HCT116 (cell line): ENCODE results near the gene RIMKLA. TPM values are rescaled to one million over a fixed set of nuclear protein-coding genes. Genes with fewer than 3 reads are reported as not detected.

Source experiments
- ATAC-seq: fragments of 200-7000 bp; cut with Tn5 transposase; 2 replicates; pipeline ENCODE4 v1.9.1; 2020; ENCODE audit warnings: mild to moderate bottlenecking, moderate library complexity
- BruUV-seq: library from RNA; stranded (reverse); fragments of 400-500 nt; replicated peaks from 2 replicates; lab custom pipeline; 2021; lab: Mats Ljungman, UMichigan
- CTCF ChIA-PET: fragments of 300-600 bp; sonication (Branson Sonifier 250); formaldehyde crosslinking; loops from one replicate; lab custom pipeline; 2021; ENCODE audit warnings: antibody characterized with exemption; lab: Charles Lee
- POLR2A ChIA-PET: fragments of 300-600, 350-600 bp; sonication (Branson Sonifier 250); formaldehyde crosslinking; loops from one replicate; lab custom pipeline; 2021; ENCODE audit warnings: antibody characterized with exemption; lab: Charles Lee
- RAD21 ChIA-PET, 2 experiments: fragments of 300-600 bp; sonication (Branson Sonifier 250); formaldehyde crosslinking; loops; one replicate each; lab custom pipeline; 2023; ENCODE audit warnings: low total read pairs in 2 of 2; ENCODE audit not compliant: uncharacterized antibody in 2 of 2, unreplicated experiment in 2 of 2, low non-redundant PET in 1 of 2; lab: Charles Lee
- DNase-seq: peaks from one replicate; pipeline ENCODE4 v3.0.0-alpha.2; 2010; ENCODE audit warnings: low read depth, low spot score
- H2AFZ ChIP-seq: fragments of 200-600 bp; shearing (Covaris generic), sonication (generic); 2 replicates; pipeline ENCODE4 v1.6.1; 2017; ENCODE audit warnings: low read depth, mixed run types, mixed read lengths, antibody characterized with exemption, low read length; ENCODE audit not compliant: poor library complexity, severe bottlenecking
- H3K27ac ChIP-seq: 2 replicates; pipeline ENCODE4 v1.5.1; 2012; ENCODE audit warnings: low read depth, low read length
- H3K27me3 ChIP-seq: fragments of 200-600 bp; sonication (generic); 2 replicates; pipeline ENCODE4 v1.6.1; 2016; ENCODE audit warnings: mixed run types, low read length, mixed read lengths; ENCODE audit not compliant: insufficient read depth
- H3K36me3 ChIP-seq, 2 experiments: fragments of 200-500 bp in 1 of 2; fragments of 200-600 bp in 1 of 2; sonication (Bioruptor generic) in 1 of 2; sonication (generic) in 1 of 2; 2 replicates each; pipeline versions ENCODE4 v1.5.1 to v1.6.1; 2014 to 2016; ENCODE audit warnings: low read length in 2 of 2, inconsistent platforms in 1 of 2, mixed read lengths in 1 of 2, mixed run types in 1 of 2; ENCODE audit not compliant: insufficient read depth in 2 of 2, control insufficient read depth in 1 of 2
- H3K4me1 ChIP-seq, 2 experiments: fragments of 200-600 bp in 1 of 2; sonication (generic) in 1 of 2; 2 replicates each; pipeline versions ENCODE4 v1.5.1 to v1.6.1; 2012 to 2017; ENCODE audit warnings: low read length in 2 of 2, inconsistent platforms in 1 of 2, mild to moderate bottlenecking in 1 of 2, mixed read lengths in 1 of 2, mixed run types in 1 of 2, moderate library complexity in 1 of 2; ENCODE audit not compliant: insufficient read depth in 2 of 2, control insufficient read depth in 1 of 2
- H3K4me2 ChIP-seq: fragments of 200-600 bp; sonication (generic); 2 replicates; pipeline ENCODE4 v1.6.1; 2017; ENCODE audit warnings: mixed run types, low read length, mixed read lengths
- H3K4me3 ChIP-seq, 2 experiments: fragments of 200-600 bp in 1 of 2; sonication (generic) in 1 of 2; replicated peaks in 1 of 2; 2 replicates each; pipeline ENCODE4 v1.5.1; 2011 to 2016; ENCODE audit warnings: low read length in 2 of 2, control low read depth in 1 of 2, low read depth in 1 of 2, mild to moderate bottlenecking in 1 of 2, mixed read lengths in 1 of 2, mixed run types in 1 of 2
- H3K79me2 ChIP-seq: fragments of 200-600 bp; sonication (generic); 2 replicates; pipeline ENCODE4 v1.6.1; 2017; ENCODE audit warnings: mild to moderate bottlenecking, mixed run types, low read length, moderate library complexity, mixed read lengths; ENCODE audit not compliant: insufficient read depth
- H3K9ac ChIP-seq: fragments of 200-600 bp; sonication (generic); 2 replicates; pipeline ENCODE4 v1.6.1; 2016; ENCODE audit warnings: low read length, mixed read lengths
- H3K9me2 ChIP-seq: fragments of 200-600 bp; sonication (generic), shearing (Covaris generic); 2 replicates; pipeline ENCODE4 v1.6.1; 2017; ENCODE audit warnings: mixed run types, mild to moderate bottlenecking, moderate library complexity; ENCODE audit not compliant: insufficient read depth
- H3K9me3 ChIP-seq, 2 experiments: fragments of 200-500 bp in 1 of 2; fragments of 200-600 bp in 1 of 2; sonication (Bioruptor generic) in 1 of 2; sonication (generic) in 1 of 2; 2 replicates each; pipeline ENCODE4 v1.6.1; 2014 to 2017; ENCODE audit warnings: low read length in 2 of 2, mixed read lengths in 2 of 2, inconsistent platforms in 1 of 2, low read depth in 1 of 2, mild to moderate bottlenecking in 1 of 2, mixed run types in 1 of 2, moderate library complexity in 1 of 2; ENCODE audit not compliant: control insufficient read depth in 1 of 2, insufficient read depth in 1 of 2
- H4K20me1 ChIP-seq: fragments of 200-600 bp; sonication (generic), shearing (Covaris generic); 2 replicates; pipeline ENCODE4 v1.6.1; 2017; ENCODE audit warnings: mixed run types, mild to moderate bottlenecking, moderate library complexity; ENCODE audit not compliant: insufficient read depth
- CEBPB ChIP-seq: IDR thresholded peaks from 2 replicates; pipeline ENCODE4 v1.6.1; 2012; ENCODE audit warnings: low read depth
- ELF1 ChIP-seq: IDR thresholded peaks from 2 replicates; pipeline ENCODE4 v1.6.1; 2012; ENCODE audit warnings: low read depth, borderline replicate concordance
- EZH2 ChIP-seq: fragments of 200-600 bp; sonication (generic); IDR thresholded peaks from 2 replicates; pipeline ENCODE4 v1.6.1; 2017; ENCODE audit warnings: antibody characterized with exemption, mixed run types
- MAX ChIP-seq: IDR thresholded peaks from 2 replicates; pipeline ENCODE4 v1.6.1; 2012
- POLR2A ChIP-seq: IDR thresholded peaks from 2 replicates; pipeline ENCODE4 v1.7.0; 2011; ENCODE audit warnings: borderline replicate concordance; ENCODE audit not compliant: insufficient read depth, insufficient read length; ENCODE audit errors: extremely low read depth
- SIN3A ChIP-seq: IDR thresholded peaks from 2 replicates; pipeline ENCODE4 v1.6.1; 2012; ENCODE audit warnings: low read depth
- TCF7L2 ChIP-seq: IDR thresholded peaks from 2 replicates; pipeline ENCODE4 v1.7.0; 2011; ENCODE audit warnings: borderline replicate concordance, inconsistent platforms; ENCODE audit not compliant: insufficient read depth, insufficient read length; ENCODE audit errors: extremely low read depth
- YY1 ChIP-seq: IDR thresholded peaks from 2 replicates; pipeline ENCODE4 v1.6.1; 2011; ENCODE audit warnings: low read length, low read depth, moderate library complexity, mild to moderate bottlenecking; ENCODE audit not compliant: insufficient replicate concordance; ENCODE audit errors: extremely low read depth
- ZBTB33 ChIP-seq: IDR thresholded peaks from 2 replicates; pipeline ENCODE4 v1.6.1; 2011; ENCODE audit warnings: mild to moderate bottlenecking, low read length, moderate library complexity; ENCODE audit not compliant: insufficient replicate concordance; ENCODE audit errors: extremely low read depth
- ZNF274 ChIP-seq: fragments of 200-500 bp; sonication (Bioruptor generic); IDR thresholded peaks from 2 replicates; pipeline ENCODE4 v1.6.1; 2014; ENCODE audit warnings: mild to moderate bottlenecking, low read depth, low read length, inconsistent platforms
- intact Hi-C: fragments of 100-400 bp; cut with micrococcal nuclease; formaldehyde crosslinking; loops from 2 replicates; pipeline ENCODE4 v1.10.0; 2022
- total RNA-seq: library from RNA; stranded (reverse); gene quantifications from one replicate; pipeline ENCODE4 v1.2.1, GENCODE V29; 2021; ENCODE audit not compliant: unreplicated experiment
- TF ChIP-seq, protein P1 (sequence below): IDR thresholded peaks from 2 replicates; pipeline ENCODE4 v1.6.1; 2012
- TF ChIP-seq, protein P2 (sequence below): IDR thresholded peaks from 2 replicates; pipeline ENCODE4 v1.6.1; 2012; ENCODE audit warnings: low read depth

RIMKLA gene
- total RNA-seq, 1 experiment from 2014 or later, result 4.9 TPM

GRCh38 chr1:42424201-42424600, 43.6 kb downstream of the RIMKLA start:
- CTCF ChIA-PET, result no interaction called here

More at GRCh38 chr1:42424201-42424600, 43.6 kb downstream of the RIMKLA start:
- TF ChIP-seq TCF7L2 (no peak), ELF1 (no peak), YY1 (no peak), ZBTB33 (no peak), ZNF274 (no peak), CEBPB (no peak), MAX (no peak), EZH2 (no peak), POLR2A (no peak), SIN3A (no peak)
- TF ChIP-seq, protein P1, sequence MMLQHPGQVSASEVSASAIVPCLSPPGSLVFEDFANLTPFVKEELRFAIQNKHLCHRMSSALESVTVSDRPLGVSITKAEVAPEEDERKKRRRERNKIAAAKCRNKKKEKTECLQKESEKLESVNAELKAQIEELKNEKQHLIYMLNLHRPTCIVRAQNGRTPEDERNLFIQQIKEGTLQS, result no peak
- TF ChIP-seq, protein P2, sequence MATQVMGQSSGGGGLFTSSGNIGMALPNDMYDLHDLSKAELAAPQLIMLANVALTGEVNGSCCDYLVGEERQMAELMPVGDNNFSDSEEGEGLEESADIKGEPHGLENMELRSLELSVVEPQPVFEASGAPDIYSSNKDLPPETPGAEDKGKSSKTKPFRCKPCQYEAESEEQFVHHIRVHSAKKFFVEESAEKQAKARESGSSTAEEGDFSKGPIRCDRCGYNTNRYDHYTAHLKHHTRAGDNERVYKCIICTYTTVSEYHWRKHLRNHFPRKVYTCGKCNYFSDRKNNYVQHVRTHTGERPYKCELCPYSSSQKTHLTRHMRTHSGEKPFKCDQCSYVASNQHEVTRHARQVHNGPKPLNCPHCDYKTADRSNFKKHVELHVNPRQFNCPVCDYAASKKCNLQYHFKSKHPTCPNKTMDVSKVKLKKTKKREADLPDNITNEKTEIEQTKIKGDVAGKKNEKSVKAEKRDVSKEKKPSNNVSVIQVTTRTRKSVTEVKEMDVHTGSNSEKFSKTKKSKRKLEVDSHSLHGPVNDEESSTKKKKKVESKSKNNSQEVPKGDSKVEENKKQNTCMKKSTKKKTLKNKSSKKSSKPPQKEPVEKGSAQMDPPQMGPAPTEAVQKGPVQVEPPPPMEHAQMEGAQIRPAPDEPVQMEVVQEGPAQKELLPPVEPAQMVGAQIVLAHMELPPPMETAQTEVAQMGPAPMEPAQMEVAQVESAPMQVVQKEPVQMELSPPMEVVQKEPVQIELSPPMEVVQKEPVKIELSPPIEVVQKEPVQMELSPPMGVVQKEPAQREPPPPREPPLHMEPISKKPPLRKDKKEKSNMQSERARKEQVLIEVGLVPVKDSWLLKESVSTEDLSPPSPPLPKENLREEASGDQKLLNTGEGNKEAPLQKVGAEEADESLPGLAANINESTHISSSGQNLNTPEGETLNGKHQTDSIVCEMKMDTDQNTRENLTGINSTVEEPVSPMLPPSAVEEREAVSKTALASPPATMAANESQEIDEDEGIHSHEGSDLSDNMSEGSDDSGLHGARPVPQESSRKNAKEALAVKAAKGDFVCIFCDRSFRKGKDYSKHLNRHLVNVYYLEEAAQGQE, result no peak
- RAD21 ChIA-PET, result no interaction called here
- Histone ChIP-seq H3K4me1 (no peaks in the 10 kb centered on the region), H3K4me2 (no peak overlapping the region), H3K27ac (no peak overlapping the region), H2AFZ (no peak overlapping the region), H3K9me2 (no peaks in the 10 kb centered on the region), H3K27me3 (no peaks in the 10 kb centered on the region), H3K9me3 (no peaks in the 10 kb centered on the region), H3K9ac (no peak overlapping the region), H3K4me3 (no peak overlapping the region), H4K20me1 (no peaks in the 10 kb centered on the region), H3K36me3 (no peaks in the 10 kb centered on the region), H3K79me2 (no peaks in the 10 kb centered on the region)
- DNase-seq (no peak), ATAC-seq (no peak)
- no TSS peak for BruUV-seq
- intact Hi-C loops, result no loop called here
- POLR2A ChIA-PET, result no interaction called here
